HG03139 (cell line): ENCODE results near the gene KCTD15.
A peak's percentile ranks its signal among the peaks of the same experiment; 100 is the strongest.
"Not testable (repeated sequence)": the region's sequence is repeated elsewhere in the genome, so short reads cannot be mapped to it uniquely, and the experiment has no call there.

Experiments
- ATAC-seq: cut with Tn5 transposase; IDR thresholded peaks from one replicate; pipeline ENCODE4 v1.9.1; 2021; ENCODE audit not compliant: unreplicated experiment

KCTD15 gene

DNA sequence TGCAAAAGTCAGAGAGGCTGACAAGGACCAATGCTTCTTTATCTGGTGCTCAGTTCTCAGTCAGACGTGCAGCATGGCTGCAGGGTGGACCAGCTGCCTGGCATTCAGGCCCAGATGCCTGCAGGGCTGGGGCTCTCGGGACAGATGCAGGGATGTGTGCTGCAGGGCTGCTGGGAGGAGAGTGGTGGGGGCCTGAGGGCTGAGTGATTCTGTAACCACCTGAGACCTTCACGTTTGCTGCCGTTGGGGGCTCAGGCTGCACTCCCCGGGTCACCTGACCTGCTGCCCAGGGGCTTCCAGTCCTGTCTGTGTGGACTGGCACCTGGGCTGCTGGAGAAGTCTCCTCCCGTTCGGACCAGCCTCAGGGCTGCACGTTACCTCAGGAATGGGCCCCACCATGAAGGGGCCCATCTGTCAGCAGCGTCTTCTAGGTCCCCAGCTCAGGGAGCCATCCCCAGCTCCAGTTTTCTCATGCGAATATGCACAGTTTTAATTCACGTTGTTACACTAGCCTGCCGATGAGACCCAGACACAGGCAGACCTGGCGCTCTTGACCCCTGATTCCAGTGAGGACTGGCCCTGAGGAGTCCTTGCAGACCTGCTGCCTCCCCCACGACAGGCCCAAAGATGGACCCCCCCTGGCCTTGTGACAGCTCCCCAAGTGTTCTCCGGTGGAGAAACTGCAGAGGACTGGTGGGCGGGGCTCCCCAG is 16.9 kb downstream of the KCTD15 start:
- ATAC-seq: no peak

DNA sequence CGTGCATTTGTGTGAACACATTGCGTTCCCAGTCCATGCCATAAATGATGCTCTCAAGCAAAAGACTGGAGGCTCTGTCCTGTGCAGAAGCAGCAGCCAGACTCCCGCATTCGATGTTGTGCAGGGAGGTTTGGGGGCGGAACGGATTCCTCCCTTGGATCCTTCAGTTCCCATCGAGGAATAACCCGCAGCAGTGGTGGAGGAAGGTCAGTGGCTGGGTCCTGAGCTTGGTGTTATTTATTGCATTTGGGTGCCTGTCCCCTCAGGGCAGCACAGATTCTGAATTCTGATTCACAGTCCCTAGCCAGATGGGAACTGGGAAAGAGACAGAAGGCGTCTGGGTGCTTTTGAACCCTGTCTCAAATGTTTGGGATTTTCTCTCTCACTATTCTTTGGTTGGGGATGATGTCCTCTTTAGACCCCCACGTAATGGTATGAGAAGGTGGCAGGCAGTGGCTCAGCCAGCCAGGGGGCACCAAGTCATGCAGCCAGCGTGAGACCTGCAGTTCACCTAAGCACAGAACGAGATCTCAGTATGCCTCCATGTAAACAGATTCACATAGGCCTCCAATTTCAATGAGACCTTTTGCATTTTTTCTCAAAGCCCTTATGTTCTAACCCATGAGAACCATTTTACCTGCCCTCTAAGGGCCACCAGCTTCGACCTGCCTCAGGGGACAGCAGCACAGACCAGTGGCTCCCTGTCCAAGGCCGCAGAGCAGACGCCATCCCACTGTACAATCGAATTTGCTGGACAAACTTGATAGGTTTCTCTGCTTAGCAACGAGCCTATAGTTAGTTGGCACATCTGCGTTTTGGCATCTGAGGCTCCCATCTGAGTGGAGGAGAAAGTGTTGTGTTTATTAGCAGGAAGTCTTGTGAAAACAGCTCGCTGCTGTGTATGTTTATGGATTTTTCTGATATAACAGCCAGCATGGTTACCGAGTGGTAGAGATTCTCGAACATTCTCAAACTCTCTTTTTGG is 17.8 kb downstream of the KCTD15 start:
- ATAC-seq: no peak

DNA sequence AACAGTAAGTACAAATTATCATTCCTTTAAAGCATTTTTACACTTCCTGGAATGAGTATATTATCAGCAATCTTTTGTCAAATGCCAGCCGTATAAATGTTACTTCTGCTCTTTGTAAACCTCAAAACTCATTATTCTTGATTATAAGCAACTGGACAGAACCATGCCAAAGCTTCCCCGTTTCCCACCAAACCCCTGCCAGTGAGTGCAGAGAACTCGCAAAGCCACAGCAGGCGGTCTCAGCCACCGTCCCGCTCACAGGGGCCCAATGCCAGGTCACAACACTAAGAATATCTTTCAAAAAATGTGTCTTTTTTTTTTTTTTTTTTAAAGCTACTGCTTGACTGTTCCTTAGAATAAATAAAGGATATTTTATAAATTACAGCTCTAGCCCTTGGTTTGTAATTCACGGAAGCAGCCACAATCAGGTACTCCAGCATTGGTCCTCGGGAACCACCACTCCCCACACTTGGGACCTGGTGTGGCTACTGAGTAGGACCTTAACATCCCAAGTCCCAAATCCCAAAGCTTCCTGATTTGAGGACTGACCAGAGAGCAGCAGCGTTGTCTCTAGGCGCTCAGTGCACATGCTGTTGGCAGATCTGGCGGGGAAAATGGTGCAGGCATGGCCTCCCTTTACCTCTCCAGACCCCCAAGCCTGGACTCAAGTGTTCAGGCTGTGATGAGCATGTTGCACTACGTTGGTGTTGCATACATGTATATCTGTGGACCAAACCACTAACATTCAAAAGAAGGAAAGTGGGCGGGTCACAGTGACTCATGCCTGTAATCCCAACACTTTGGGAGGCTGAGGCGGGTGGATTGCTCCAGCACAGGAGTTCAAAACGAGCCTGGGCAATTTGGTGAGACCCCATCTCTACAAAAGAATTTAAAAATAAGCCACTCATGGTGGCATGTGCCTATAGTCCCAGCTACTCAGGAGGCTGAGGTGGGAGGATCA is 19.0 kb downstream of the KCTD15 start:
- ATAC-seq: no peak

DNA sequence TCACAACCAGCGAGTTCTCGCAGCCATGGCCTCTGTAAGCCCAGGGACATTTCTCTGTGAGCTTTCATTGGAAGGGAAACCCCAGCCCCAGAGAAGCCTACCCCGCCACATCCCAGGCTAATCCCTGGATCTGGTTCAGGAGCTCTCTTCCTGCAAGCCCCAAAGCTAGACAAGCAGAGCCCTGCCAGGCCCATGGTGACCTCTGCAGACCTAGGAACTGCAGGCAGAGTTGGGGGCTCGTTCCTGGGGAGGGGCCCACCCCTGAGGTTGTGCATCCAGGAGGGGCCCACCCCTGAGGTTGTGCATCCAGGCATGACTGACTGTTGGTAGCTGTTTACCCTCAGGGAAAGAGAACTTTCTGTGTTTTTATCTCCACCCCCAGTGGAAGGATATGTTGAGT is 21.7 kb downstream of the KCTD15 start:
- no peak for ATAC-seq

DNA sequence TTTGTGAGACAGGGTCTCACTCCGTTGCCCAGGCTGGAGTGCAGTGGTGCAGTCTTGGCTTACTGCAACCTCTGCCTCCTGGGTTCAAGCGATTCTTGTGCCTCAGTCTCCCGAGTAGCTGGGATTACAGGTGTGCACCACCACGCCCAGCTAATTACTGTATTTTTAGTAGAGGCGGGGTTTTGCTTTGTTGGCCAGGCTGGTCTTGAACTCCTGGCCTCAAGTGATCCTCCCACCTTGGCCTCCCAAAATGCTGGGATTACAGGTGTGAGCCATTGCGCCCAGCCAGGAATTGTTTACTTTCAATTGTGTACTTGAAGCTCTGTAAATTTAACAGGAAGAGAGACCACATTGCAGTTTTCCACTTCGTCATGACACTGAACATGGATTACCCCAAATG is 22.4 kb downstream of the KCTD15 start:
- ATAC-seq: not testable (repeated sequence)

DNA sequence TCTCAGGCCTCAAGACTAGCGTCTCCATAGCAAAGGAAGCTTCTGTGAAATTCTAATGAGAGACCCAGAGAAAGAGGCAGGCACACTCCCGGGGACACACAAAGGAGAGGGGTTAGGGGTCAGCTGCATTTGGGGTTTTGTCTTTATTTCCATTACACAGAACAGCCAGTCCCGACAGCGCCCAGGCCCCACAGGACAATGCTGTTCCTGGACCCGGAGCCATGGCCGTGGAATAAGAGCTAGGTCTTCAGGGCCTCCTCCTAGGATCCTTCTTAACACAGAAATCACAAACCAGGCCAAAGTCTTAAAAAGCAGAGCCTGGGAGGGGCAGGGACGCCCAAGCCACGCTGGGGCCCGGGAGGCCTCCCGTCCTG is 22.8 kb downstream of the KCTD15 start:
- no peak for ATAC-seq

DNA sequence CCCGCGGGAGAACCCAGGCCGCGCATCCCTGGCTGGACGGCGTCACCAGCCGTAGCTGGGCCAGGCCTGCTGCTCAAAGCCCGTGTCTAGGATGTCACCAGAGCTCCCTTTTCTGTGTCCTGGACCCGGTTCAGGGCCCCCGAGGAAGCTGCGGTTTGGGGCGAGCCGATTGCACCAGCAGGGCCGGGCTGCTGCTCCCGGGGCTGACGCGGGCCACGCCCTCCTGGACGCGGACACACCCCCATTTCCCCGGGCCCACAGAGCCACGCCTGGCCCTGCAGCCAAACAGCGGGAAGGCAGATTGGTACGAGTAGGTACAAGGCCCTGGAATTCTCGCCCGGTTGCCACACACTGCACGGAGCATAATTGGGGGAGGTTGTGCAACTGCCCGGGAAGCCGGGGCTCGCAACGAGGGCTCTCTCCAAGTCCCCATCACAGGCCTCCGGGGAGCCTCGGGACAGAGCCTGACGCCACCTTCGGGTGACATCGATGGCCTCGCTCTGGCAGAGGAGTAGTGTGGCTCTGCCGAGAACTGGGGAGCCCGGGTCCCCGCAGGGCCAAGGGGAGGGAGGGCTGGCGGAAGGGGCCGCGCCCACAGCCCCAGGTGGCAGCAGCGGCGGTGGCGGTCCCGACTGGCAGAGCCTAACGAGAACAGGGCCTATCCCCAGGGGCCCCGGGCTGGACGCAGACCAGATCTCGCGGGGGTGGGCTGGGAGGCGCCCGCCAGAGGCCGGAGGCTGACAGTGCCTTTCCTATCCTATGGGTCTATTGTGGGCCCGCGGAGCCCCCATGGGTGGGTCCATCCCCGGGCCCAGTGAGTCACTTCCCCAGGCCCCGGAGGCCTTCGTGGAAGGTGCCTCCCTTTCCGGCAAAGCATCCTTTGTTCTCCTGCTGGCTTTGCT is 23.5 kb downstream of the KCTD15 start:
- ATAC-seq: peak; percentile 58

DNA sequence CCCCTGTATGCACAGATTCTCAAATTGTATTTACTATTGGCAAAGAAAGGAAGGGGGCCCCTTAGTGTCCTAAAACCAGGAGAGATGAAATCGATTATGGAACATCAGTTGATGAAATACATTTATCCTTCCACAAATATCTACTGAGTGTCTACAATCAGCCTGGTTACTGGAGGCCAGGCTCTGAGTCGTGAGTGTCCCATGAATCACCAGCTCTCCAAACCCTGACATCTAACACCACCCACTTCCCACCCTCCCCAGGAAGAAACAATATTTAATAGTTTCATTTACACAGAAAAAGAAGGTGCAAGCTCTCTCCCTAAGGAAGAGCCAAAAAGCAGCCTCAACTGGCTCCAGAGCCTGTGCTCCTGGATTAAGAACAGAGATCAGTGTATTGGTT is 25.2 kb downstream of the KCTD15 start:
- ATAC-seq: no peak

DNA sequence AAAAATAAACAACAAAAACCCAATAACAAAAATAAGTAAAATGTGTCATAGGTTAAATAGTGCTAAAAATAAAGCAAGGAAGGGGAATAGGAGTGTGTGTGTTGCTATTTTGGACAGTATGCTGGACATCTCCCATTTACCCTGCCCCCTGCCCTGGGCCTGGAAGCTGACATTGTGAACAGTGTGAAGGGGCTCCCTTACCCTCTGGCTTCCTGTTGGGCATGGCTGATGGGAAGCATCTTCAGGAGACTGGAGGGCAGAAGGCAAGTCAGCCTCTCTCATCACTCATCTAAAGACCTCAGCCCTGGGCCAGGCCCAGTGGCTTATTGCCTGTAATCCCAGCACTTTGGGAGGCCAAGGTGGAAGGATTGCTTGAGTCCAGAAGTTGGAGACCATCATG is 26.7 kb downstream of the KCTD15 start:
- no peak for ATAC-seq

DNA sequence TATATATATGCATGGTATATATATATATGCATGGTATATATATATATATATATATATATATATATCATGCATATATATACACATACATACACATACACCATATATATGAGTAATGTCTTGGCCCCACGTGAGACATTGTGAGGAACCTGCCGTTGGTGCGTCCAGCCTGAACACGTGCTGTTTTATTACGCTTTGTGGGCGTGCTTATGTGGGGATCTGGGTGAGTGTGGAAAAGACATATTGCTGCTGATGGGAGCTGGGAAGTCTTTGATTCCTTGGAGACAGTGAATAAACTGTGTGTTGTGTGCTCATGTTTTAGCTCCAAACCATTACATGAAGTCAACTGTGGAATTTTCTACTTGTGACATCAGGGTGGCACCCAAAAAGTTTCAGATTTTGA is 28.9 kb downstream of the KCTD15 start:
- ATAC-seq: no peak

DNA sequence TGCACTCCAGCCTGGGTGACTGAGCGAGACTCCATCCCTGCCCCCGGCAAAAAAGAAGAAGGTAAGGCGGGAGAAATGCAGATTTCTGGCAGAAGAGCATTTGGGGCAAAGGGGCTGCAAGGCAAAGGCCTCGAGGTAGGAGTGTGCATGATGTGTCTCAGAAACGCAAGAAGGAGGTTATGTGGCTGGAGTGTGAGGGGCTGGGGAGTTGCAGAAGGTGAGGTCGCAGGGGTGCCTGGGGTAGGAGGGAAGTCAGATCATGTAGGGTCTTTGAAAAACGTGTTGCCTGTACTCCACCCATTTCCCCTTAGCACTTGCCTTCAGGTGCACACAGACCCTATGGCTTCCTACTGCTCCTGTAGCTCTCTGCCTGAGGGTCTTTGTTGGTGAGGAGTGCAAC is 29.9 kb downstream of the KCTD15 start:
- no peak for ATAC-seq

DNA sequence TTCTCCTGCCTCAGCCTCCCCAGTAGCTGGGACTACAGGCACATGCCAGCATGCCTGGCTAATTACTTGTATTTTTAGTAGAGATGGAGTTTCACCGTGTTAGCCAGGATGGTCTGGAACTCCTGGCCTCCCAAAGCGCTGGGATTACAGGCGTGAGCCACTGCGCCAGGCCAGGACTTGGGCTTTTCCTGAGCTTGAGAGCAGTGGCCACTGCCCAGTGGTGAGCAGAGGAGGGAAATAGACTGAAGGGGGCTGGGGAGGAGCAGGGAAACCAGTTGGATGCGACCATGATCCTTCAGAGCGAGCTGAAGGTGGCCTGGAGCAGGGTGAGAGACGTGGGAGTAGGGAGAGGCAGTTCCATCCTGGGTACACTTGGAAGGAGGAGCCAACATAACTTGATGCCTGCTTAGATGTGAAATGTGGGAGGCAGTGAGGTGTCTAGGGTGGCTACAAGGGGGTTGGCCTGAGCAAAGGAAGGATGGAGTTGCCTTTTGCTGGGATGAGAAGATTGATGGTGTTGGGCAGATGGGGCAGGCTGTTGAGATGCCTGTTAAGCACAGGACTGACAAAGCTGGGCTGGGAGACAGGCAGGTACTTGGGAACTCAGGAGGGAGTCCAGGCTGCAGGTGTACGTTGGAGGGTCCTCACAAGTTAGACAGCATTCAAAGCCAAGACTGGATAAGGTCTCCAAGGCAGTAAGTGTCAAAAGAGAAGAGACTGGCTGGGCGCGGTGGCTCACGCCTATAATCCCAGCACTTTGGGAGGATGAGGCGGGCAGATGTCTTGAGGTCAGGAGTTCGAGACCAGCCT is 31.8 kb downstream of the KCTD15 start:
- no peak for ATAC-seq

DNA sequence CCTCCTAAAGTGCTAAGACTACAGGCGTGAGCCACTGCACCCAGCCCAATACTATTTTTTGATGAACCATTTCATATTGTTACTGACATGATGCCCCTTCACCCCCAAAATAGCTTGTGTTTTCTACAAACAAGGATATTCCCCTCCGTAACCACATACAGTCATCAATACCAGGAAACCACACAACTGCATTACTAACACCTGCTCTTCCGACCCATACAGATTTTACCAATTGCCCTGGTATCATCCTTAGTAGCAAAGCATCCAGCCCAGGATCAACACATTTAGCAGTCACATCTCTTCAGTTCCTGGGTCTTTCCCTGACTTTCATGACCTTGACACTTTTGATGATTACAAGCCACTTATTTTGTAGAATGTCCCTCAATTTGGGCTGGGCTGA is 33.6 kb downstream of the KCTD15 start:
- ATAC-seq: no peak

DNA sequence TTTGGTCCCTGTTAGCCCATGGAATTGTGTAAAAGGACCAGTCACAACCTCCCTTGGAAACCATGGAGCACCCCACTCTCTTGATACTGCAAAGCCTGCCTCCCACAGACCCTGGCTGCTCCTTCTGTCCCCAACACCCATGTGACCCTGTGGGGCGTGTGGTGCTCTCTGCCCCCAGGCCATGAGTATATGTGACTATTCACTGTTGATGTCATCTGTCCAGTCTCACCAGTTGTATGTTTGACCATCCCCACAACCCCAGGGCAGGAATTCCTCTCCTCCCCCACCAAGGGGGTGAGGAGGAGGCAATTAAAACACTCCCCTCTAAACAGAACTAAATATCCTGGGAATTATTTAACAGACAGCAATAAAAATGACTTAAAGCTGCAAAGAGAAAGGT is 35.2 kb downstream of the KCTD15 start:
- ATAC-seq: no peak

DNA sequence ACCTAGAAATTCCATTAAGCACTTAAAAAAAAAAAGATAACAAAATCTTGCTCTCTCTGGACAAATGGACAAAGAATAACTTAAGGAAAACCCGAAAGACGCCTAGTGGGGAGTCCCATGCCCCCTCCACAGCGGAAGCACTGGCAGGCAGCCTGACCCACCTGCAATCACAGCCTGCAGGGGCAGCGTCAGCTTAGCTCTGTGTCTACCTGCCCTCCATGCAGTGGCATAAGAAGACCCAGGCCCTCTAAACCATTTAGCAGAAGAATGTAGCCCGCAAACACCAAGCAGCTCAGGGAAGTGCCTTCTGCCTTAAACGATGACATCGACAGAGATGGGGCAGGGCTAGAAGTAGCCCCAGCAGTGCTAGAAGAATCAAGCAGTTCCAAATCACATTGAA is 36.0 kb downstream of the KCTD15 start:
- ATAC-seq: no peak

DNA sequence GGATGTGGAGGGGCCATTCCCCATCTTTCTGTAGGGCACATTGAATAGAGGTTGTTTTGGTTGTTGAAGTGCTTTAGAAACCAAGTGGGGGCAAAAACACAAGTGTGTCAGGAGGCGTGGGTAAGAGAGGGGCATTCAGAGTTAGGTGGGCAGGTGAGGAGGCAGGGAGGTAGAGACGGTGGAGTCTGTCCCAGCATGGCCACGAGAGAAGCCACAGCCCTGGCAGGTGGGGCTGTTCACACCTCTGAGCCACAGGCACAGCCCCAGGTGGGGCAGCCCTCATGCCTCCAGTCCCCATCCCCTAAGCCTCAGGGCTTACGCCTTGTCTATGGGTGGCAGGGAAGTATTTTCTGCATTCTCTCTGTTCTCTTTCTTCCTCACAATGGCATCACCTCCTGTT is 43.7 kb downstream of the KCTD15 start:
- no peak for ATAC-seq

DNA sequence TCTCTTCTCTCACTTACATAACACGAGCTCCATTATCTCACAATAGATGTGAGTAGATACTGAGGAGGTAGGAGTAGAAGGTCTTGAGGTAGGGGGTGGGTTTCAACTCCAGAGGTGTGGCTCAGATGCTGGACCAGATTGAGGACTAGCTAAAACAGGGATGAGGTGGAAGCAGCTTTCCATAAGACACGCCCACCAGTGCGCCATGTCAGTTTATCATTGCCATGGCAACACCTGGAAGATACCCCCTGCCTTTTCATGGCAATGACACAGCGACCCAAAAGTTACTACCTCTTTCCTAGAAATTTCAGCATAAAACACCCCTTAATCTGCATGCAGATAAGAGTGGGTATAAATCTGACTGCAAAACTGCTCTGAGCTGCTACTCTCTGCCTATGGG is 44.1 kb downstream of the KCTD15 start:
- no peak for ATAC-seq

DNA sequence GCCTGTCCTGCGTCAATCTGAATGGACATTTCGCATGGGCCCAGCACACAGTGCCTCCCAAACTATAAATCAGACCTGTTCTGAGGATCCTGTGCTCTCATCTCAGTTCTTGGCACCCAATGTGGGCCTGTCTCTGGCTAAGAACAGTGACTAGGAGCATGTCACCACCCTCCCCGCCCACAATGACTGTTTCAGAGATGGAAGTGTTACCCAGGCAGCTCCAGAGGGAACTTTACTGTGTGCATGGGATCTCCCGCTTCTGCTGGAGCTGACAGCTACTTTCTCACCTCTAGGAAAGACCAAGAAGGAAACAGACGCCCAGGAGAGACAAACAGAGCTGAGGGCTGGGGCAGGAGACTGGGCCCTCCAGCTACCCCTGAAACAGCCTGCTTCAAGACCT is 45.0 kb downstream of the KCTD15 start:
- no peak for ATAC-seq

DNA sequence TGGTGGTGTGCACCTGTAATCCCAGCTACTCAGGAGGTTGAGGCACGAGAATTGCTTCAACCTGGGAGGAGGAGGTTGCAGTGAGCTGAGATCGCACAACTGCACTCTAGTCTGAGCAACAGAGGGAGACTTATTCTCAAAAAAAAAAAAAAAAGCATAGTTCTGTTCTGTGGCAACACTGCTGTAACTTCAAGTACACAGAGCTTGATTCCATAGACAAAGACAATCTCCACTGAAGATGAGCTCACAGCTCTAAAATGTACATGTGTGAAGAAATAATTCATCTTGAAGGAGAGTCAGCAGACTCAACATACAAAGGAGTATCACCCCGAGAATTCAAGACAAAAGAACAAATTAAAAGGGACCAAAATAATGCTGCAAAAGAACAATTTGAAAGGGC is 47.8 kb downstream of the KCTD15 start:
- no peak for ATAC-seq
